Measurements from ENCODE around the gene TPM4. TPM values are rescaled to one million over a fixed set of nuclear protein-coding genes. Genes with fewer than 3 reads are reported as not detected.
"Not testable (repeated sequence)": the region's sequence is repeated elsewhere in the genome, so short reads cannot be mapped to it uniquely, and the experiment has no call there.

The TPM4 gene
- total RNA-seq, 3 donors from 2014 or later, result 205 to 373 (median 333) TPM

DNA sequence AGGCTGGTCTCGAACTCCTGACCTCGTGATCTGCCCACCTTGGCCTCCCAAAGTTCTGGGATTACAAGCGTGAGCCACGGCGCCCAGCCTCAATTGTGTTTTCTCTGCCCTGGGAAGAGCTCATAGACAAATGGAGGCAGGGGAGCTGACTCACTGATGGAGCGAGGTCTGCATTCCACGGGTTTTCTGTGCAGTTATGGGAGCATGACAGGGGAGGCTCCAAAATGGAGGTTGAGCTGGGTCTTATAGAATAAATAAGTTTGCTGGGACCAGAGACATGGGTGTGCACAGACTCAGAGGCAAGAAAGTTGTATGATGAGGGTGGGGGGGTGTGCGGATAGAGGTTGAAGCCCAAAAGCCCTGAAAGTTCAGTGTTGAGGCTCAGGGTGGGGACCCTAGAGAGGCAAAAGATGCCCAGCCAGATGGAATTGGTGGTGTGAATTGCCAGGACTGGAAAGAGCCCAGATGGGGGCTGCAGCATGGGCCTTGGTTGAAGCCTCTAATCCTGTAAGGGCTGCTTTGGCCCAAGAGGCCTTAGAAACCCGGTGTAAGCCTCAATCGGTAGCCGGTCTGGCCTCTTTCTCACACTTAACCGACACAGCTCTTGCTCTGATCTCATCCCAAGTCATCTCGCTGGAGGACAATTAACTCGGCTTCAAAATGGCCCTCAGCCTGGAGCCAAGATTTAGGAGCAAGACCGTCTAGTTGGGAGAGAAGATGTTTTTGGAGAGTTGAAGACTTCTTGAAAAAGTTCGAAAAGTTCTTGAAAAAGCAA lies 1.9 kb downstream of the TPM4 start:
- DNase-seq (peak in 2 of 3 donors; percentile 42 to 47), ATAC-seq (no peak)
- intact Hi-C loops (cut with DNase I, micrococcal nuclease), result no loop called here
- TF ChIP-seq, protein P1, sequence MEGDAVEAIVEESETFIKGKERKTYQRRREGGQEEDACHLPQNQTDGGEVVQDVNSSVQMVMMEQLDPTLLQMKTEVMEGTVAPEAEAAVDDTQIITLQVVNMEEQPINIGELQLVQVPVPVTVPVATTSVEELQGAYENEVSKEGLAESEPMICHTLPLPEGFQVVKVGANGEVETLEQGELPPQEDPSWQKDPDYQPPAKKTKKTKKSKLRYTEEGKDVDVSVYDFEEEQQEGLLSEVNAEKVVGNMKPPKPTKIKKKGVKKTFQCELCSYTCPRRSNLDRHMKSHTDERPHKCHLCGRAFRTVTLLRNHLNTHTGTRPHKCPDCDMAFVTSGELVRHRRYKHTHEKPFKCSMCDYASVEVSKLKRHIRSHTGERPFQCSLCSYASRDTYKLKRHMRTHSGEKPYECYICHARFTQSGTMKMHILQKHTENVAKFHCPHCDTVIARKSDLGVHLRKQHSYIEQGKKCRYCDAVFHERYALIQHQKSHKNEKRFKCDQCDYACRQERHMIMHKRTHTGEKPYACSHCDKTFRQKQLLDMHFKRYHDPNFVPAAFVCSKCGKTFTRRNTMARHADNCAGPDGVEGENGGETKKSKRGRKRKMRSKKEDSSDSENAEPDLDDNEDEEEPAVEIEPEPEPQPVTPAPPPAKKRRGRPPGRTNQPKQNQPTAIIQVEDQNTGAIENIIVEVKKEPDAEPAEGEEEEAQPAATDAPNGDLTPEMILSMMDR (IDR thresholded peaks at IDR 0.05), result no peak
- Histone ChIP-seq H3K4me1 (ENCODE audit: low read depth) (peaks cover 27% of the 10 kb centered on the region), H3K4me3 (no peak overlapping the region), H3K36me3 (ENCODE audit: low read depth) (no peaks in the 10 kb centered on the region), H3K9me3 (no peaks in the 10 kb centered on the region)

DNA sequence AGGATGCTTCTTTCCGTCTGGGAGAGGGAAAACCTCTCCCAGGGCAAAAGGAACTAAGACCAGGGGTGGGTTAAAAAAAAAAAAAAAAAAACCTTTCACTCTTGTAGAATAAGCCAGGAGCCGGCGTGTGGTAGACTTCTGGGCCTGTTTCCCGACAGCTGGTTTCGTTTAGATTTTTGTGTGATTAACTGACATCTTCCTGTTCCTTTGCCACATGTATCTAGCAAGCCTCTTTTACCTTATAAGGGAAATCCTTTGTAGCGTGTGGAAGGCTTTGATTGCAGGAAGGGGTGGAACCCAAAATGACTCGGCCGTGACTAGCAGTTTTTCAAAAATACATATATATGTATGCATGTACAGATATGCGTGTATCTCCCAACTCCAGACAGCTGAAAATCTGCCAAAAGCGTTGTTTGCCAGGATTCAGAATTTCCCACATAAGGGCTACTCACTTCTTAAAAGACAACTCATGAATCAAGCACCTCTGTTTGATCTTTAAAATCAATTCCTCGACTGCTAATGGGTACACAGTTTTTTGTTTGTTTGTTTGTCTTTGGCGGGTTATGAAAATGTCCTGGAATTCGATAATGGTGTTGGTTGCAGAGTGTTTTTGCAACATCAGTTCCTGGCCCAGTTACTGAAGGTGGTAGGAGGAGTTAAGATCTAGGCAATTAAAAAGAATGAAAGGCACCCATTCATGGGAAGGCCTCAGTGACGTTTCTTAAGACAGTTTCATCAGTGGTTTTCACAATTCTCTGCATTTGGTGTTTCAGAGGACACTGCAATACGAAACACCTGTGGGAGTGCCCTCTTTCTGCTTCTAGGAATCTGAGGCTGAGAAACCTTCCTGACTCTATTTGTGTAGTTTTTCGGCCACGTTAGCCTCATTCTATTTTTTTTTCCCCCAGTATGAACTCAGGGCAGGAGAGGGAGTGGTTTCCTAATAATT lies 2.7 kb downstream of the TPM4 start:
- intact Hi-C loops (cut with DNase I, micrococcal nuclease), result no loop called here
- ATAC-seq, result peak; percentile 54

DNA sequence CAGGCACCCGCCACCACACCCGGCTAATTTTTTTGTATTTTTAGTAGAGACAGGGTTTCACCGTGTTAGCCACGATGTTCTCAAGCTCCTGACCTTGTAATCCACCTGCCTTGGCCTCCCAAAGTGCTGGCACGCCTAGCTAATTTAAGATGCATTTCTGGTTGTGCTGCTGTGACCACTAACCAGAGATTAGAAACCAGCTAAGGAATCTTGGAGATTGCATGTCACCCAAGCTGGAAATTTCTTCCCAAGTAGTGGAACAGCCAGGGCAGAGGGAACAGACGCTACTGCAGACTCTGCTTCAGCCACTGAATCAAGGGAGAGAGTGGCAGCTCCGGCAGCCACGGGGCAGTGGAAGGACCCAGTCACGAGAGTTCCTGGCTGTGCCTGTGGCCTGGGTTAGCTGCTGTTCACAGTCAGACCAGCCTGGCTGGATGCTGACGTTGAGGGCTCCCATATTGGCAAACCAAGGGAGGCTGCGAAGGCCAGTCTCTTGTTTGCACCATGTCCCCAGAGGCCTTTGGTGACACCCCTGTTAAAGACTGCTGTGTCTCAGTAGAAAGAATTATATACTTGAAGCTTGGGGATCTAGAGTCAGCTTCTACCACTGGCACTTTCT lies 7.9 kb downstream of the TPM4 start:
- no peak for ATAC-seq
- no peak for DNase-seq
- peaks cover 40% of the 10 kb centered on the region for H3K4me1 ChIP-seq (ENCODE audit: low read depth)
- H3K4me3 ChIP-seq, result no peak overlapping the region
- TF ChIP-seq, protein P1 (IDR thresholded peaks at IDR 0.05), result no peak
- H3K36me3 ChIP-seq (ENCODE audit: low read depth), result no peaks in the 10 kb centered on the region
- intact Hi-C loops (cut with DNase I, micrococcal nuclease), result no loop called here
- no peaks in the 10 kb centered on the region for H3K9me3 ChIP-seq

More for the DNA sequence above, 2.7 kb downstream of the TPM4 start:
- TF ChIP-seq, protein P1 (IDR thresholded peaks at IDR 0.05), result no peak
- no peak overlapping the region for H3K4me3 ChIP-seq
- H3K36me3 ChIP-seq (ENCODE audit: low read depth), result no peaks in the 10 kb centered on the region
- DNase-seq, result peak; percentile 57 to 84 (median 75)
- peaks cover 27% of the 10 kb centered on the region for H3K4me1 ChIP-seq (ENCODE audit: low read depth)
- H3K9me3 ChIP-seq, result no peaks in the 10 kb centered on the region

DNA sequence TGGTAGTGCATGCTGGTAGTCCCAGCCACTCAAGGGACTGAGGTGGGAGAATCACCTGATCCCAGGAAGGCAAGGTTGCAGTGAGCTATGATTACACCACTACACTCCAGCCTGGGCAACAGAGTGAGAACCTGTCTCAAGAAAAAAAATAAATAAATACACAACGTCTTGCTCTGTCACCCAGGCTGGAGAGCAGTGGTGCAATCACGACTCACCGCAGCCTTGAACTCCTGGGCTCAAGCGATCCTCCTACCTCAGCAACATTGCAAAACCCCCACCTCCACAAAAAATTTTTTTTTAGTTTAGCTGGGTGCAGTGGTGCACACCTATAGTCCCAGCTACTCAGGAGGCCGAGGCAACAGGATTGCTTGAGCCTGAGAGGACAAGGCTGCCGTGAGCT lies 8.8 kb downstream of the TPM4 start:
- Histone ChIP-seq H3K9me3 (no peaks in the 10 kb centered on the region), H3K4me3 (no peak overlapping the region), H3K4me1 (ENCODE audit: low read depth) (peaks cover 38% of the 10 kb centered on the region), H3K36me3 (ENCODE audit: low read depth) (no peaks in the 10 kb centered on the region)
- DNase-seq, result no peak
- intact Hi-C loops (cut with DNase I, micrococcal nuclease), result no loop called here
- TF ChIP-seq, protein P1 (IDR thresholded peaks at IDR 0.05), result no peak
- no peak for ATAC-seq

DNA sequence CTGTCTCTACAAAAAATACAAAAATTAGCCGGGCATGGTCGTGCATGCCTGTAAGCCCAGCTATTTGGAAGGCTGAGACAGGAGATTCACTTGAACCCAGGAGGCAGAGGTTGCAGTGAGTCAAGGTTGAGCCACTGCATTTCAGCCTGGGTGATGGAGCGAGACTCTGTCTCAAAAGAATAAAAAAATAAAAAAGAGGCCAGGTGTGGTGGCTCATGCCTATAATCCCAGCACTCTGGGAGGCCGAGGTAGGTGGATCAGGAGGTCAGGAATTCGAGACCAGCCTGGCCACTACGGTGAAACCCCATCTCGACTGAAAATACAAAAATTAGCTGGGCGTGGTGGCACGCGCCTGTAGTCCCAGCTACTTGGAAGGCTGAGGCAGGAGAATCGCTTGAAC lies 11.1 kb downstream of the TPM4 start:
- H3K4me1 ChIP-seq (ENCODE audit: low read depth), result peaks cover 30% of the 10 kb centered on the region
- DNase-seq; H3K4me3 ChIP-seq; intact Hi-C loops (cut with DNase I, micrococcal nuclease); H3K36me3 ChIP-seq (ENCODE audit: low read depth); ATAC-seq; H3K9me3 ChIP-seq: not testable (repeated sequence)
